ENCODE data around the gene JOSD1. TPM values are rescaled to one million over a fixed set of nuclear protein-coding genes. Genes with fewer than 3 reads are reported as not detected.

The JOSD1 gene
- polyA plus RNA-seq, 1 donor: 30.9 TPM

DNA sequence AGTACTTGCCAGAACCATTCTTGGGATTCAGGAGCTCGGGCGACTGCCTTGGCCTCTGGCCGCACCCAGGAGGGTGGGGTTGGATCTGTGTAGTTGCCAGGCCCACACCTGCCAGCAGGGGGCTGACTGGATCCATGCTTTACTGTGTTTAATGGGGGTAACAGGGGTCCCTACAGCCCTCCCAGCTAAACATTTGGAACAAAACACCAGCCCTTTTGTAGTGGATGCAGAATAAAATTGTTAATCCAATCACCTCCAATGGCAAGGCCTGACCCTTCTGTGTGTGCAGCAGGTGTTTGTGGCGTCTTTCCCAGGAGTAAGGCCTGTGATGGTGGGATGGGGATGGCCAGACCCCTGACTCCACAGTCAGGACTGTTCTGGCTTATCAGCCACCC lies 32.6 kb upstream of the JOSD1 start:
- no peak for DNase-seq (ENCODE audit: low read depth)

- no peak for DNase-seq (ENCODE audit: low read depth)
Observed at GRCh38 chr22:38732251-38732815, 31.6 kb upstream of the JOSD1 start.

GRCh38 chr22:38731703-38732161 lies 31.0 kb upstream of the JOSD1 start:
- no peak for DNase-seq (ENCODE audit: low read depth)

- no peak for DNase-seq (ENCODE audit: low read depth)
Observed at GRCh38 chr22:38730411-38730871, 29.7 kb upstream of the JOSD1 start.

GRCh38 chr22:38729946-38730345 lies 29.2 kb upstream of the JOSD1 start:
- no peak for DNase-seq (ENCODE audit: low read depth)

DNA sequence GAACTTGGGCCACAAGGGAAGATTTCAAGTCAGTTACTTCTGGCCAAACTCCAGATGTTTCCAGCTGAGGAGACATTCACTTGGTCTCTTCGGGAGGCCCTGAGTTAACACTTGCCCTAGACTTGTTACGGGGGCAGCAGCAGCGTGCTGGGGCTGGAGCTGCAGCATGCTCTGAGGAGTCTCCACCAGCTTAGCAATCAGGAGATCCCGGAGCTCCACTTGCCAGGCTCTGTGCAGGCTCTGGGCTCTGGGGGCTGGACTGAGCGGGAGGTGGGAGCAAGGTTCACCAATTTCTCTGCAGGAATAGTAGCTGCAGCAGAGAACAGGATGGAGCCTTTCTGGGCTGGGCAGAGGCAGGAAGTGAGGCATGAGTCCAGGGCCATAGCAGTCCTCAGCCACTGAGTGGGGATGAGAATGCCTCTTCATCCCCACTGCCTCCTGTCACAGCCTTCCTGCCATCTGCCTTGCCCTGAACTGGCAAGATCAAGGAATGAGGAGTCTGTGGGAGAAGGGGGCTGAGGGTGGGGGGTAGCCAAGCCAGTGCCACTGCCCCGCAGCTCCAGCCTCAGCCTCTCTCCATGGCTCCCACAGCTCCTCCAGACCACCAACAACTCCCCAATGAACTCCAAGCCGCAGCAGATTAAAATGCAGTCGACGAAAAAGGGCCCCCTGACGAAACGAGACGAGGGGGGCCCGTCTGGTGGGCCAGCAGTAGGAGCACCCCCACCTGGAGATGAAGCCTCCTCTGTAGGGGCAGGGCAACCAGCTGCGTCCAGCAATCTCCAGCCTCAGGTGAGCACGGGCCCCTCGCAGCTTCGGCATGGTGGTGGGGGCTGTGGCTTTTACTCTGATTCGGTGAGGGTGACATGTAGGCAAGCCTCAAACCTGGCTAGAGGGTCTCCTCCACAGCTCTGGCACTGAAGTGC lies 28.4 kb upstream of the JOSD1 start:
- DNase-seq (ENCODE audit: low read depth): no peak

DNA sequence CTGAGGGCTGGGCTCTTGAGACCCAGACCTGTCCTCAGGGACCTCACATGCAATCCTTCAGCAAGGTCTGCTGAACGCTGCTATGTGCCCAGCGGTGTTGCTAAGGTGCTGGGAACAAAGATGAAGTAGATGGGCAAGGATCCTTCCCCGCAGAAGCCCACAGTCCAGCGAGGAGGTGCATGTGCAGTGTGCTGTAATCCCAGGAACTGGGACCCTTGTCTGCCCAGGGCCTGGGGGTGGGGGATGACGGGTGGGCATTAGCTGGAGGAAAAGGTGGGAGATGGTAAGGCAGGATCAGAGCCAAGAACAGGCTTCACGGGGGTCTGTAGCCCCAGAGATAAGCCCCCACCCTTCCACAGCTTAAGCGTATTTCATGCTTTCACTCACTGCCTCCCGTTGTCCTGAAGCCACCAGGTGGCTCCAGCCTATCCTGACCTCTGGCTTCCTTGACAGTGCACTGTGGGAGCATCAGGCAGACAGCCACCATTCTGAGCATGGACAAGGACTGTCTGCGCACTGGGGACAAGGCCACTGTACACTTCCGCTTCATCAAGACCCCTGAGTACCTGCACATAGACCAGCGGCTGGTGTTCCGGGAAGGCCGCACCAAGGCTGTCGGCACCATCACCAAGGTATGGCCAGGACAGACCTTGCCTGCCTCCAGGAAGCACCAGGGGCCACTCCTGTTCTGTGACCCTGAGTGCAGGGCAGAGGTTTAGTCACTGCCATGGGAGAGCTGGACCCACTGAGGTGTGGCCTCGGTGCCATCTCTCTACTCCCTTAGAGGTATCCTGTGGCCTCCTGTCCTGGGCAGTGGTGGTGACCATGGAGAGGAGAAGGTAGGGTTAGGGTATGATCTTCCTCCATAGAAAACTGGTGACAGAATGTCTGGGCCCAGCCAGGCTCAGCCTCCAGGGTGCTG lies 27.0 kb upstream of the JOSD1 start:
- no peak for DNase-seq (ENCODE audit: low read depth)

- no peak for DNase-seq (ENCODE audit: low read depth)
Observed at GRCh38 chr22:38727123-38727522, 26.4 kb upstream of the JOSD1 start.

- no peak for DNase-seq (ENCODE audit: low read depth)
Observed at GRCh38 chr22:38725900-38726655, 25.3 kb upstream of the JOSD1 start.

GRCh38 chr22:38724926-38725571 lies 24.3 kb upstream of the JOSD1 start:
- DNase-seq (ENCODE audit: low read depth): no peak

GRCh38 chr22:38724176-38724575 lies 23.4 kb upstream of the JOSD1 start:
- no peak for DNase-seq (ENCODE audit: low read depth)

GRCh38 chr22:38721551-38721950 lies 20.8 kb upstream of the JOSD1 start:
- DNase-seq (ENCODE audit: low read depth): no peak

DNA sequence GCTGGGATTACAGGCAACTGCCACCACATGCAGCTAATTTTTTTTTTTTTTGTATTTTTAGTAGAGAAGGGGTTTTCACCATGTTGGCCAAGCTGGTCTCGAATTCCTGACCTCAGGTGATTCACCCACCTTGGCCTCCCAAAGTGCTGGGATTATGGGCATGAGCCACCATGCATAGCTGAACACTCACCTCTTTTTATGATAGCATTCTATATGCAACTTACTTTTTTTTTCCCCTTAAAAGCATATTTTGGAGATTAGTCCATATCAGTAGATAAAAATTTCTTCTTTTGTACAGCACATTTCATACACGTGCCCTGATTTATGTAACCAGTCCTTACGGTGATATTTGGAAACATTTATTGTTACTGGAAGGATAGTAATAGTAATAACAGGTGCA lies 19.6 kb upstream of the JOSD1 start:
- no peak for DNase-seq (ENCODE audit: low read depth)

- no peak for DNase-seq (ENCODE audit: low read depth)
Observed at GRCh38 chr22:38719196-38719595, 18.5 kb upstream of the JOSD1 start.

GRCh38 chr22:38718414-38718813 lies 17.7 kb upstream of the JOSD1 start:
- no peak for DNase-seq (ENCODE audit: low read depth)

GRCh38 chr22:38717244-38717643 lies 16.5 kb upstream of the JOSD1 start:
- DNase-seq (ENCODE audit: low read depth): no peak

- DNase-seq (ENCODE audit: low read depth): no peak
Observed at GRCh38 chr22:38716826-38717225, 16.1 kb upstream of the JOSD1 start.

GRCh38 chr22:38716271-38716670 lies 15.5 kb upstream of the JOSD1 start:
- no peak for DNase-seq (ENCODE audit: low read depth)

- DNase-seq (ENCODE audit: low read depth): no peak
Observed at GRCh38 chr22:38715852-38716251, 15.1 kb upstream of the JOSD1 start.

GRCh38 chr22:38715176-38715764 lies 14.5 kb upstream of the JOSD1 start:
- DNase-seq (ENCODE audit: low read depth): no peak
